A549 (cell line): Measurements from ENCODE around the gene DMRTB1. TPM values are rescaled to one million over a fixed set of nuclear protein-coding genes. Genes with fewer than 3 reads are reported as not detected.

Experiments
- ATAC-seq, 2 experiments: fragments of 200-7000 bp in 1 of 2; fragments of >200 bp in 1 of 2; cut with Nextera tagmentation in 1 of 2; cut with Tn5 transposase in 1 of 2; 3 replicates each; pipeline versions ENCODE4 v1.8.0 to v1.9.1; 2018 to 2020; ENCODE audit warnings: mild to moderate bottlenecking in 1 of 2, moderate library complexity in 1 of 2
- CTCF ChIA-PET: fragments of 300-600 bp; sonication (Branson Sonifier 250); formaldehyde crosslinking; extraction: SDS; loops from one replicate; lab custom pipeline; 2021; ENCODE audit warnings: antibody characterized with exemption, inconsistent platforms; lab: Yijun Ruan, JAX
- POLR2A ChIA-PET: fragments of 350-600 bp; formaldehyde crosslinking; extraction: SDS; loops from one replicate; lab custom pipeline; 2021; ENCODE audit warnings: antibody characterized with exemption, inconsistent platforms; lab: Yijun Ruan, JAX
- DNase-seq, 2 experiments: peaks; one replicate each; pipeline versions ENCODE4 v3.0.0 to v3.0.0-alpha.2; 2011 to 2016; ENCODE audit warnings: low read depth in 1 of 2, low spot score in 1 of 2
- FAIRE-seq: peaks from 2 replicates; lab custom pipeline; 2011; peaks lifted over from hg19 to GRCh38; lab: Jason Lieb, UNC
- H3K27ac ChIP-seq, 2 experiments: fragments of >200 bp; sonication (Bioruptor Twin); formaldehyde crosslinking; 3 replicates each; pipeline ENCODE4 v1.5.1; 2016 to 2017
- H3K4me1 ChIP-seq: fragments of >200 bp; sonication (Bioruptor Twin); formaldehyde crosslinking; 3 replicates; pipeline ENCODE4 v1.6.1; 2016
- H3K4me2 ChIP-seq: fragments of >200 bp; sonication (Bioruptor Twin); formaldehyde crosslinking; 3 replicates; pipeline ENCODE4 v1.6.1; 2016
- H3K4me3 ChIP-seq: fragments of >200 bp; sonication (Bioruptor Twin); formaldehyde crosslinking; 3 replicates; pipeline ENCODE4 v1.5.1; 2016
- H3K9me3 ChIP-seq: fragments of >200 bp; sonication (Bioruptor Twin); formaldehyde crosslinking; 3 replicates; pipeline ENCODE4 v1.6.1; 2016
- CBX8 ChIP-seq: fragments of 200-600 bp; sonication (generic); IDR thresholded peaks from 2 replicates; pipeline ENCODE4 v1.6.1; 2016
- CEBPB ChIP-seq, 2 experiments: fragments of >200 bp in 1 of 2; sonication (Bioruptor Twin) in 1 of 2; formaldehyde crosslinking in 1 of 2; IDR thresholded peaks; 2 replicates each; pipeline ENCODE4 v1.6.1; 2012 to 2016
- EP300 ChIP-seq, 2 experiments: fragments of >200 bp; sonication (Bioruptor Twin); formaldehyde crosslinking; IDR thresholded peaks; 2 replicates in 1 of 2; 3 replicates in 1 of 2; pipeline ENCODE4 v1.6.1; 2016 to 2017
- FOSB ChIP-seq: fragments of 250-450 bp; sonication (Bioruptor Pico); IDR thresholded peaks from 2 replicates; pipeline ENCODE4 v1.5.0; 2020; ENCODE audit warnings: mild to moderate bottlenecking, moderate library complexity
- FOXS1 ChIP-seq: fragments of 250-450 bp; sonication (Bioruptor Pico); IDR thresholded peaks from 2 replicates; pipeline ENCODE4 v1.5.0; 2020; ENCODE audit warnings: mild to moderate bottlenecking, moderate library complexity
- HES2 ChIP-seq: fragments of >200 bp; sonication (Bioruptor Twin); formaldehyde crosslinking; IDR thresholded peaks from 2 replicates; pipeline ENCODE4 v1.6.1; 2016
- HOXB13 ChIP-seq: fragments of 250-450 bp; sonication (Bioruptor Pico); IDR thresholded peaks from 2 replicates; pipeline ENCODE4 v1.5.0; 2020; ENCODE audit warnings: low read depth, mild to moderate bottlenecking, moderate library complexity
- HOXB5 ChIP-seq: fragments of 250-450 bp; sonication (Bioruptor Pico); IDR thresholded peaks from 2 replicates; pipeline ENCODE4 v1.5.0; 2020; ENCODE audit warnings: mild to moderate bottlenecking, moderate library complexity
- KDM1A ChIP-seq: fragments of 200-600 bp; sonication (generic); IDR thresholded peaks from 2 replicates; pipeline ENCODE4 v1.6.1; 2016; ENCODE audit warnings: low read depth, mild to moderate bottlenecking
- KDM5A ChIP-seq: fragments of 200-600 bp; sonication (generic); IDR thresholded peaks from 2 replicates; pipeline ENCODE4 v1.6.1; 2016; ENCODE audit warnings: antibody characterized with exemption, mild to moderate bottlenecking
- MAFK ChIP-seq: fragments of 450-650 bp; IDR thresholded peaks from 2 replicates; pipeline ENCODE4 v1.6.1; 2014; ENCODE audit not compliant: partially characterized antibody
- MAZ ChIP-seq: fragments of 150-350 bp; IDR thresholded peaks from 2 replicates; pipeline ENCODE4 v1.6.1; 2014; ENCODE audit warnings: antibody characterized with exemption, low read depth, low read length, borderline replicate concordance
- NFE2L2 ChIP-seq: fragments of 150-350 bp; conservative IDR thresholded peaks from 2 replicates; pipeline ENCODE4 v1.6.1; 2014; ENCODE audit warnings: low read length
- NPAS2 ChIP-seq: fragments of 250-450 bp; sonication (Bioruptor Pico); IDR thresholded peaks from 2 replicates; pipeline ENCODE4 v1.8.0; 2022; ENCODE audit warnings: mild to moderate bottlenecking, moderate library complexity, borderline replicate concordance
- PHF8 ChIP-seq: fragments of 200-600 bp; sonication (generic); IDR thresholded peaks from 2 replicates; pipeline ENCODE4 v1.6.1; 2016; ENCODE audit warnings: low read depth, mild to moderate bottlenecking, antibody characterized with exemption, moderate library complexity, borderline replicate concordance
- RAD21 ChIP-seq, 2 experiments: fragments of >200 bp in 1 of 2; sonication (Bioruptor Twin) in 1 of 2; formaldehyde crosslinking in 1 of 2; IDR thresholded peaks in 1 of 2; conservative IDR thresholded peaks in 1 of 2; 2 replicates in 1 of 2; 3 replicates in 1 of 2; pipeline ENCODE4 v1.6.1; 2012 to 2018; ENCODE audit warnings: inconsistent platforms in 1 of 2
- RCOR1 ChIP-seq: fragments of 150-350 bp; IDR thresholded peaks from 2 replicates; pipeline ENCODE4 v1.6.1; 2014; ENCODE audit warnings: antibody characterized with exemption, low read length, low read depth
- RFX5 ChIP-seq: fragments of 450-650 bp; IDR thresholded peaks from 2 replicates; pipeline ENCODE4 v1.7.1; 2014; ENCODE audit warnings: antibody characterized with exemption, mild to moderate bottlenecking, moderate library complexity
- RNF2 ChIP-seq: fragments of 200-600 bp; sonication (generic); IDR thresholded peaks from 2 replicates; pipeline ENCODE4 v1.6.1; 2016; ENCODE audit warnings: low read depth, mild to moderate bottlenecking, antibody characterized with exemption, moderate library complexity, borderline replicate concordance
- SMC3 ChIP-seq: fragments of >200 bp; sonication (Bioruptor Twin); formaldehyde crosslinking; IDR thresholded peaks from 3 replicates; pipeline ENCODE4 v1.6.1; 2018; ENCODE audit warnings: inconsistent platforms
- SREBF2 ChIP-seq: fragments of 450-650 bp; IDR thresholded peaks from 2 replicates; pipeline ENCODE4 v1.6.1; 2014; ENCODE audit warnings: mild to moderate bottlenecking, moderate library complexity
- TFCP2L1 ChIP-seq: fragments of 250-450 bp; sonication (Bioruptor Pico); IDR thresholded peaks from 2 replicates; pipeline ENCODE4 v1.5.0; 2021; ENCODE audit warnings: mild to moderate bottlenecking
- TP53 ChIP-seq: fragments of 250-450 bp; sonication (Bioruptor Pico); IDR thresholded peaks from 2 replicates; pipeline ENCODE4 v1.5.0; 2021; ENCODE audit warnings: mild to moderate bottlenecking, moderate library complexity
- ZC3H11A ChIP-seq: fragments of 450-650 bp; IDR thresholded peaks from 2 replicates; pipeline ENCODE4 v1.6.1; 2014; ENCODE audit warnings: antibody characterized with exemption, mild to moderate bottlenecking
- ZFP36 ChIP-seq: fragments of 450-650 bp; IDR thresholded peaks from 2 replicates; pipeline ENCODE4 v1.6.1; 2014; ENCODE audit warnings: borderline replicate concordance; ENCODE audit not compliant: partially characterized antibody
- ZNF302 ChIP-seq: fragments of 250-450 bp; sonication (Bioruptor Pico); IDR thresholded peaks from 2 replicates; pipeline ENCODE4 v1.9.0; 2021; ENCODE audit warnings: inconsistent platforms, mild to moderate bottlenecking, moderate library complexity
- ZSCAN20 ChIP-seq: fragments of 250-450 bp; sonication (Bioruptor Pico); IDR thresholded peaks from 2 replicates; pipeline ENCODE4 v1.8.0; 2022; ENCODE audit warnings: mild to moderate bottlenecking, moderate library complexity
- WGBS: methylation state at CpG from one replicate; pipeline ENCODE4 v1.1.6; 2017; ENCODE audit errors: missing lambda C conversion rate; 5-methylcytosine and 5-hydroxymethylcytosine counted together
- polyA plus RNA-seq, 4 experiments: library from polyadenylated mRNA; depleted of rRNA in 3 of 4; stranded (reverse); fragments of >200 nt; fragmentation: RNase III in 1 of 4; extraction: RNeasy Plus Mini Kit Qiagen cat#74134 plus additional on column Dnase treatment in 1 of 4; gene quantifications; 2 replicates in 3 of 4; 3 replicates in 1 of 4; pipeline ENCODE4 v1.2.3, GENCODE V29; 2011 to 2017
- TF ChIP-seq, protein P1 (sequence below): fragments of >200 bp; sonication (Bioruptor Twin); formaldehyde crosslinking; IDR thresholded peaks from 3 replicates; pipeline ENCODE4 v1.5.1; 2016

DMRTB1 gene
- polyA plus RNA-seq, 2 of the 4 experiments (the other 2 are of a cell fraction): not detected

- TF ChIP-seq PHF8 (no peak), RAD21 (conservative IDR thresholded peaks at IDR 0.05 in 1 of 2, IDR thresholded peaks at IDR 0.05 in 1 of 2) (no peak), CBX8 (no peak)
- TF ChIP-seq, all 56 proteins: peak for 0
Measured at GRCh38 chr1:53468374-53468773, 9.2 kb downstream of the DMRTB1 start (continued).

- no peak for DNase-seq
- FAIRE-seq: no peak
- H3K4me3 ChIP-seq: no peak overlapping the region
- no peak overlapping the region for H3K4me2 ChIP-seq
- H3K4me1 ChIP-seq: no peaks in the 10 kb centered on the region
- no peak for ATAC-seq
- no peaks in the 10 kb centered on the region for H3K9me3 ChIP-seq
- POLR2A ChIA-PET: no interaction called here
- CTCF ChIA-PET: interaction anchor here (1.0 kb wide), 1 partner anchor 9 kb away, joined by 3 read pairs; no protein-coding TSS in a partner anchor
- no peak overlapping the region for H3K27ac ChIP-seq
- no peak for TF ChIP-seq MAFK
- TF ChIP-seq SMC3: no peak
- no peak for TF ChIP-seq ZFP36
- no peak for TF ChIP-seq NPAS2 (CRISPR knock-in tag)
- no peak for TF ChIP-seq TFCP2L1 (CRISPR knock-in tag)
- no peak for TF ChIP-seq FOSB (CRISPR knock-in tag)
- no peak for TF ChIP-seq FOXS1 (CRISPR knock-in tag)
- no peak for TF ChIP-seq KDM5A
- no peak for TF ChIP-seq RFX5
- no peak for TF ChIP-seq ZNF302 (CRISPR knock-in tag)
- no peak for TF ChIP-seq HOXB5 (CRISPR knock-in tag)
- TF ChIP-seq CEBPB (IDR thresholded peaks at IDR 0.05): no peak
- TF ChIP-seq KDM1A: no peak
- TF ChIP-seq SREBF2: no peak
- no peak for TF ChIP-seq HES2
- TF ChIP-seq, all 56 proteins: peak for 0
- 85% methylated on average over 4 of the region's 5 CpGs for WGBS
Measured at GRCh38 chr1:53469373-53469772, 10.2 kb downstream of the DMRTB1 start.

DNA sequence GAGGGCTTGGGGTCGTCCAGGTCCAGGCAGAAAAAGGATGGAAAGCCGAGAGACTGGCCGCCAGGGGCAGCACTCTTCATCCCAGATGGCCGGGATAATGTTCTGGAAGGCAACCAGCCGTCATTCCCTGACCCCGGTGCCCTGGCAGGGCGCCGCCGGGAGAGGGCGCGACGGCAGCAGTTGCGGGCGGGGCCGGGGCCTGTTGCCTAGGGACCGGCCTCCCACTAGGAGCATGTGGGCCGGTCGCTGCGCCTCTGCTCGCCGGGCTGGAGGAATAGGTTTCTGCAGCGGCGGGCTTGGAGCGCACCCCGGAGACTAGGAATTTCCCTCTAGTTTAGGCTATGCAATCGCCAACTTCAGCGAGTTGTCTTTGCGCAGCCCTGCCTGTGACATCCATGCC lies 11.0 kb downstream of the DMRTB1 start:
- Histone ChIP-seq H3K9me3 (no peaks in the 10 kb centered on the region), H3K27ac (no peak overlapping the region), H3K4me1 (no peaks in the 10 kb centered on the region), H3K4me3 (no peak overlapping the region), H3K4me2 (no peak overlapping the region)
- DNase-seq (peak; percentile 51 to 52), FAIRE-seq (no peak), ATAC-seq (peak; percentile 74 to 93; a peak in 4 of 6 replicates)
- TF ChIP-seq RAD21 (conservative IDR thresholded peaks at IDR 0.05 in 1 of 2, IDR thresholded peaks at IDR 0.05 in 1 of 2) (no peak), TP53 (no peak), TFCP2L1 (CRISPR knock-in tag) (no peak)
- TF ChIP-seq, protein P1, sequence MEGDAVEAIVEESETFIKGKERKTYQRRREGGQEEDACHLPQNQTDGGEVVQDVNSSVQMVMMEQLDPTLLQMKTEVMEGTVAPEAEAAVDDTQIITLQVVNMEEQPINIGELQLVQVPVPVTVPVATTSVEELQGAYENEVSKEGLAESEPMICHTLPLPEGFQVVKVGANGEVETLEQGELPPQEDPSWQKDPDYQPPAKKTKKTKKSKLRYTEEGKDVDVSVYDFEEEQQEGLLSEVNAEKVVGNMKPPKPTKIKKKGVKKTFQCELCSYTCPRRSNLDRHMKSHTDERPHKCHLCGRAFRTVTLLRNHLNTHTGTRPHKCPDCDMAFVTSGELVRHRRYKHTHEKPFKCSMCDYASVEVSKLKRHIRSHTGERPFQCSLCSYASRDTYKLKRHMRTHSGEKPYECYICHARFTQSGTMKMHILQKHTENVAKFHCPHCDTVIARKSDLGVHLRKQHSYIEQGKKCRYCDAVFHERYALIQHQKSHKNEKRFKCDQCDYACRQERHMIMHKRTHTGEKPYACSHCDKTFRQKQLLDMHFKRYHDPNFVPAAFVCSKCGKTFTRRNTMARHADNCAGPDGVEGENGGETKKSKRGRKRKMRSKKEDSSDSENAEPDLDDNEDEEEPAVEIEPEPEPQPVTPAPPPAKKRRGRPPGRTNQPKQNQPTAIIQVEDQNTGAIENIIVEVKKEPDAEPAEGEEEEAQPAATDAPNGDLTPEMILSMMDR: peak; percentile 21; the same call in 2 of the 3 replicates
- CTCF ChIA-PET: interaction anchor here (0.7 kb wide), 1 partner anchor 15 kb away, joined by 4 read pairs; no protein-coding TSS in a partner anchor
- POLR2A ChIA-PET: no interaction called here
- 49% methylated on average over 25 of the region's 28 CpGs for WGBS

DNA sequence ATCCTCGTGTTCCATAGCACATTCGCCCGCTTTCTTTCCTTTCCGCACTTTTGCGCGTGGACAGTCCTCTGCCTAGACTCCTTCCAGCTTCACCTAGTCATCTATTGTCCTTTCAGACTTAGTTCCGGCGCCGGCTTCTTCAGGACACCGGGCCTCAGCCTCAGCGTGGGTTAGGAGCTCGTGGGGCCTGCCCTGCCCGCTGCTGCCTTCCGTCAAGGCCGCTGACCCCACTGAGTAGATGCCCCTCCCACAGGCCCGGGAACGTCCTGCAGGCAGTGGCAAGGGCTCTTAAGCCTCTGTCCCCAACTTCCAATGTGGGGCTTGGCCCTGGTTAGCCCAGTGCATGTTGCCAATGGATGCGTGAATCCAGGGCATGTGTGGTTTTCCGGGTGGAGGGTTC lies 11.4 kb downstream of the DMRTB1 start:
- H3K4me1 ChIP-seq: no peaks in the 10 kb centered on the region
- CTCF ChIA-PET: interaction anchor here (0.7 kb wide), 1 partner anchor 15 kb away, joined by 4 read pairs; no protein-coding TSS in a partner anchor
- no peak overlapping the region for H3K4me3 ChIP-seq
- DNase-seq (no peak), ATAC-seq (no peak), FAIRE-seq (no peak)
- no peaks in the 10 kb centered on the region for H3K9me3 ChIP-seq
- POLR2A ChIA-PET: no interaction called here
- no peak overlapping the region for H3K4me2 ChIP-seq
- WGBS: 97% methylated on average over 12 of the region's 19 CpGs
- TF ChIP-seq MAZ (no peak), EP300 (IDR thresholded peaks at IDR 0.05) (no peak), CEBPB (IDR thresholded peaks at IDR 0.05) (no peak), CBX8 (no peak), ZSCAN20 (CRISPR knock-in tag) (no peak), NFE2L2 (no peak), RNF2 (no peak), ZNF302 (CRISPR knock-in tag) (no peak), HES2 (no peak), ZC3H11A (no peak), HOXB13 (CRISPR knock-in tag) (no peak), TFCP2L1 (CRISPR knock-in tag) (no peak), RCOR1 (no peak)
- H3K27ac ChIP-seq: no peak overlapping the region
